T-cell (primary cell): ENCODE results near the gene RASAL3. TPM values are rescaled to one million over a fixed set of nuclear protein-coding genes. Genes with fewer than 3 reads are reported as not detected.

Source experiments
- ATAC-seq, 4 experiments: fragments of 200-7000 bp in 3 of 4; fragments of 150-1000 bp in 1 of 4; cut with Tn5 transposase; replicated peaks in 1 of 4; 1 replicate in 3 of 4; 2 replicates in 1 of 4; pipeline ENCODE4 v1.10.0; 2021; ENCODE audit warnings: moderate library complexity in 3 of 4, mild to moderate bottlenecking in 2 of 4, moderate number of reproducible peaks in 1 of 4
- CTCF ChIA-PET, 2 donors: fragments of 300-600 bp; sonication (Branson Sonifier 250); formaldehyde crosslinking; loops; one replicate each; lab custom pipeline; 2022; ENCODE audit warnings: antibody characterized with exemption in 2 of 2; lab: Charles Lee
- POLR2A ChIA-PET, 2 donors: fragments of 300-600 bp; sonication (Branson Sonifier 250); formaldehyde crosslinking; loops; one replicate each; lab custom pipeline; 2022; ENCODE audit warnings: antibody characterized with exemption in 2 of 2; lab: Charles Lee
- DNase-seq, 35 experiments: peaks; one replicate each; pipeline versions ENCODE4 v3.0.0 to v3.0.0-alpha.2; 2013 to 2023
- H3K27ac ChIP-seq: one replicate; pipeline ENCODE4 v1.5.1; 2013; ENCODE audit warnings: low read length
- H3K27me3 ChIP-seq, 2 experiments: replicated peaks in 1 of 2; 1 replicate in 1 of 2; 2 replicates in 1 of 2; pipeline versions ENCODE4 v1.6.1 to v1.7.0; 2013; ENCODE audit warnings: low read length in 1 of 2, mixed read lengths in 1 of 2; ENCODE audit not compliant: control insufficient read depth in 2 of 2, insufficient read depth in 2 of 2; ENCODE audit errors: extremely low read depth in 1 of 2
- H3K36me3 ChIP-seq, 2 donors: 1 replicate in 1 of 2; 2 replicates in 1 of 2; pipeline versions ENCODE4 v1.6.1 to v1.7.0; 2013; ENCODE audit warnings: low read length in 1 of 2; ENCODE audit not compliant: control insufficient read depth in 2 of 2, insufficient read depth in 1 of 2; ENCODE audit errors: extremely low read depth in 1 of 2
- H3K4me1 ChIP-seq, 2 experiments: 1 replicate in 1 of 2; 2 replicates in 1 of 2; pipeline versions ENCODE4 v1.6.1 to v1.7.0; 2013; ENCODE audit warnings: low read length in 2 of 2, mixed read lengths in 1 of 2; ENCODE audit not compliant: insufficient read depth in 2 of 2, control insufficient read depth in 1 of 2; ENCODE audit errors: extremely low read depth in 1 of 2
- H3K4me3 ChIP-seq, 2 donors: 1 replicate in 1 of 2; 2 replicates in 1 of 2; pipeline versions ENCODE4 v1.5.1 to v1.7.0; 2013; ENCODE audit warnings: mild to moderate bottlenecking in 2 of 2, low read length in 1 of 2, moderate library complexity in 1 of 2; ENCODE audit not compliant: control insufficient read depth in 1 of 2; ENCODE audit errors: extremely low read depth in 1 of 2
- H3K9me3 ChIP-seq: 2 replicates; pipeline ENCODE4 v1.7.0; 2013
- H3K27ac Mint-ChIP-seq, 2 donors: one replicate each; pipeline ENCODE4 v1.8.0; 2020 to 2021; ENCODE audit warnings: mild to moderate bottlenecking in 2 of 2, mixed read lengths in 2 of 2
- H3K27me3 Mint-ChIP-seq, 2 donors: one replicate each; pipeline ENCODE4 v1.8.0; 2021 to 2022; ENCODE audit warnings: mixed read lengths in 2 of 2
- H3K36me3 Mint-ChIP-seq: one replicate; pipeline ENCODE4 v1.8.0; 2021; ENCODE audit warnings: mixed read lengths
- H3K4me1 Mint-ChIP-seq, 3 donors: one replicate each; pipeline ENCODE4 v1.8.0; 2020 to 2022; ENCODE audit warnings: mixed read lengths in 3 of 3, mild to moderate bottlenecking in 1 of 3
- H3K4me3 Mint-ChIP-seq, 3 donors: one replicate each; pipeline ENCODE4 v1.8.0; 2020 to 2022; ENCODE audit warnings: mild to moderate bottlenecking in 3 of 3, mixed read lengths in 3 of 3, moderate library complexity in 3 of 3
- H3K9me3 Mint-ChIP-seq, 3 donors: one replicate each; pipeline ENCODE4 v1.8.0; 2020 to 2022; ENCODE audit warnings: mixed read lengths in 3 of 3
- WGBS: methylation state at CpG from one replicate; pipeline ENCODE4 v1.1.5; 2013; ENCODE audit warnings: missing lambda C conversion rate; ENCODE audit not compliant: insufficient coverage; 5-methylcytosine and 5-hydroxymethylcytosine counted together
- total RNA-seq, 35 experiments: library from RNA in 6 of 35; stranded (reverse) in 6 of 35; fragments of 120-200 nt in 1 of 35; gene quantifications; one replicate each; pipeline versions ENCODE4 v1.2.1 to v1.2.4 and lab custom pipeline; 2013 to 2026

RASAL3 gene
- total RNA-seq, 5 donors from 2014 or later (not counting 1 experiment from before 2014, with no cell fraction given): 166 to 296 (median 284) TPM

DNA sequence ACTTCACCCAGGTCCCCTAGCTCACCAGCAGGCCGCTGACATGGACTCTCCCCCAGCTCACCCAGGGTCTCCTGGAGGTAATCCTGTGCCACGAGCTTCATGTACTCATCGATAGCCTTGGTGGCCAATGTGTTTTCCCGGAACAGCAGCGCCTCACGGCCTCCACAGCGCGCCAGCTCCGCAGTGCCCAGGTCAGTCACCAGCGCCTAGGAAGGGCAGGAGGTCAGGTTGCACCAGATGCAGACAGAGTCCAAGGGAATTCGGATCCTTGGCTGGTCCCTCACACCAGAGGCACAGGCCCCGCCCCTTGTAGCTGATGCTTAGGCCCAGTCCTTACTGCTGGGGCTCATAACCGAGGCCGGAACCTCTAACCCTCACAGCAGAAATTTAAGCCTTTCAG lies 7.9 kb downstream of the RASAL3 start:
- H3K27ac Mint-ChIP-seq: peak overlapping the region in 1 of 2 donors; percentile 22
- Histone ChIP-seq H3K9me3 (no peaks in the 10 kb centered on the region), H3K4me3 (no peak overlapping the region), H3K27ac (no peak overlapping the region), H3K4me1 (peaks cover 1 to 60% of the 10 kb centered on the region in 2 experiments), H3K27me3 (peaks cover 0 to 2% of the 10 kb centered on the region in 2 experiments), H3K36me3 (peaks cover 46 to 89% of the 10 kb centered on the region in 2 donors)
- ChIA-PET POLR2A (interaction anchor here in 1 of 2 donors (1.1 kb wide), 1 partner anchor 38 kb away, joined by 3 read pairs; the partner anchor contains the start of gene AKAP8L), CTCF (interaction anchor here (0.7 to 1.3 kb wide), 3 partner anchors 11 to 77 kb away, joined by 3 read pairs; partner anchors contain the start of genes AKAP8 (in 1 of the 2) and AKAP8L (in 1 of the 2))
- H3K4me1 Mint-ChIP-seq: peaks cover 22 to 34% (median 29%) of the 10 kb centered on the region in 3 donors
- no peak for DNase-seq
- ATAC-seq: no peak
- 95% methylated on average over 14 of the region's 14 CpGs for WGBS
- H3K36me3 Mint-ChIP-seq: peaks cover 44% of the 10 kb centered on the region
- H3K9me3 Mint-ChIP-seq: no peaks in the 10 kb centered on the region
- no peaks in the 10 kb centered on the region for H3K27me3 Mint-ChIP-seq
- H3K4me3 Mint-ChIP-seq: no peak overlapping the region

DNA sequence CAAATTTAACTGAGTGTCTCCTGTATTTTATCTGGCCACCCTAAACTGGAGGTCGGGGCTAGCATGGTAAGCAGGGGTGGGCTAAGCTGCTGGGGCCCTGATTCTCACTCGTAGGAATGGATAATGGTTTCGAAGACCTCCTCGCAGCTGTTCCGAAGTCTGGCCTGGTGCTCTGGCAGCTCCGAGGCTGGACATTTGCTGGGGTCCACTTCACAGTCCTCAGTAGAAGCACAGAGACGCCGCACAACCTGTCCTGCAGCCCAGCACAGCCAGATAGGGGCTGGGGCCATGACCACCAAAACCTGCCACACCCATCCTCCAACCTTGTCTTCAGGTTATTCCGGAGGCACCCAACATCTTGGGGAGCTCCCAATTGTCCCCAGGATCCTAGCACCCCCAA lies 8.3 kb downstream of the RASAL3 start:
- peaks cover 48% of the 10 kb centered on the region for H3K36me3 Mint-ChIP-seq

GRCh38 chr19:15453906-15454860 lies 10.2 kb downstream of the RASAL3 start:
- ChIA-PET POLR2A (interaction anchor here in 1 of 2 donors (0.6 kb wide), 1 partner anchor 9 kb away, joined by 10 read pairs; no protein-coding TSS in a partner anchor), CTCF (no interaction called here)
- Mint-ChIP-seq H3K9me3 (no peaks in the 10 kb centered on the region), H3K4me1 (peaks cover 26 to 35% (median 31%) of the 10 kb centered on the region in 3 donors), H3K4me3 (no peak overlapping the region), H3K27me3 (no peaks in the 10 kb centered on the region), H3K36me3 (peaks cover 37% of the 10 kb centered on the region), H3K27ac (peak overlapping the region; percentile 45 to 79)
- H3K27me3 ChIP-seq: peaks cover 0 to 2% of the 10 kb centered on the region in 2 experiments
- H3K27ac ChIP-seq: no peak overlapping the region
- H3K4me3 ChIP-seq: no peak overlapping the region
- 91% methylated on average over 14 of the region's 17 CpGs for WGBS
- peaks cover 0 to 47% of the 10 kb centered on the region in 2 experiments for H3K4me1 ChIP-seq
- peaks cover 34 to 72% of the 10 kb centered on the region in 2 donors for H3K36me3 ChIP-seq
- H3K9me3 ChIP-seq: no peaks in the 10 kb centered on the region
- DNase-seq (no peak), ATAC-seq (no peak)

More for the DNA sequence above, 8.3 kb downstream of the RASAL3 start:
- no peak overlapping the region for H3K27ac ChIP-seq
- peaks cover 46 to 89% of the 10 kb centered on the region in 2 donors for H3K36me3 ChIP-seq
- POLR2A ChIA-PET: interaction anchor here in 1 of 2 donors (1.1 kb wide), 1 partner anchor 37 kb away, joined by 3 read pairs; the partner anchor contains the start of gene AKAP8L
- H3K27ac Mint-ChIP-seq: no peak overlapping the region
- H3K4me1 Mint-ChIP-seq: peaks cover 24 to 36% (median 31%) of the 10 kb centered on the region in 3 donors
- peaks cover 0 to 2% of the 10 kb centered on the region in 2 experiments for H3K27me3 ChIP-seq
- H3K4me3 ChIP-seq: no peak overlapping the region
- no peak overlapping the region for H3K4me3 Mint-ChIP-seq
- CTCF ChIA-PET: interaction anchor here (0.7 to 1.3 kb wide), 3 partner anchors 11 to 76 kb away, joined by 3 read pairs; partner anchors contain the start of genes AKAP8 (in 1 of the 2) and AKAP8L (in 1 of the 2)
- 94% methylated on average over 8 of the region's 9 CpGs for WGBS
- H3K9me3 ChIP-seq: no peaks in the 10 kb centered on the region
- DNase-seq (no peak), ATAC-seq (no peak)
- H3K9me3 Mint-ChIP-seq: no peaks in the 10 kb centered on the region
- H3K4me1 ChIP-seq: peaks cover 0 to 55% of the 10 kb centered on the region in 2 experiments
- H3K27me3 Mint-ChIP-seq: no peaks in the 10 kb centered on the region

DNA sequence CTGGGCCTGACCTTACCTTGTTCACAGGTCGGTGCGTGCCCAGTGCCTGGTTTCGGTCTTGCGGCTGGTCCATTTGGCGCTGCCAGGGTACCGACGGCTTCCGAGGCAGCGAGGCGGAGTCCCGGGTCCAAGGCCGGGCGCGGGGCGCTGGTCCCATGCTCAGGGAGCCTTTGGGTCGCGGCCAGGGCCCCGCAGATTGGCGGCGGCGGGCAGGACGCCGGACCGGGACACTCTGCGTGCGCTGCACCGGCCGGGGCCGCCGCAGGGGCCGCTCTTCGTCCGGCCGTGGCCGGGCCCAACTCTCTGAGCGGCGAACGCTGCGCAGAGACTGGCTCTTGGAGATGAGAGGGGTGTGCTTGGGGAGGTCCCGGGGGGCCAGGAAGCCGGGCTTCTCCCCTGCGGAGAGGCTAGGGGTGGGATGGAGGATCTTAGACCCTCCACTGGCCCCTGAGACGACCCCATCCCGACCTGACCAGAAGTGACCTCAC lies 11.2 kb downstream of the RASAL3 start:
- Histone ChIP-seq H3K27me3 (peaks cover 0 to 2% of the 10 kb centered on the region in 2 experiments), H3K27ac (no peak overlapping the region), H3K4me1 (peaks cover 0 to 54% of the 10 kb centered on the region in 2 experiments), H3K36me3 (peaks cover 34 to 61% of the 10 kb centered on the region in 2 donors), H3K4me3 (no peak overlapping the region), H3K9me3 (no peaks in the 10 kb centered on the region)
- ChIA-PET CTCF (no interaction called here), POLR2A (interaction anchor here in 1 of 2 donors (0.6 kb wide), 1 partner anchor 10 kb away, joined by 10 read pairs; no protein-coding TSS in a partner anchor)
- Mint-ChIP-seq H3K4me3 (no peak overlapping the region), H3K9me3 (no peaks in the 10 kb centered on the region), H3K4me1 (peaks cover 33 to 43% (median 38%) of the 10 kb centered on the region in 3 donors), H3K27me3 (no peaks in the 10 kb centered on the region), H3K36me3 (peaks cover 35% of the 10 kb centered on the region), H3K27ac (no peak overlapping the region)
- DNase-seq (no peak), ATAC-seq (no peak)
- over 99% methylated on average over 26 of the region's 44 CpGs for WGBS

- H3K4me1 Mint-ChIP-seq: peaks cover 33 to 43% (median 38%) of the 10 kb centered on the region in 3 donors
- no peak overlapping the region for H3K4me3 ChIP-seq
- H3K36me3 ChIP-seq: peaks cover 29 to 56% of the 10 kb centered on the region in 2 donors
- H3K9me3 ChIP-seq: no peaks in the 10 kb centered on the region
- no peak overlapping the region for H3K27ac ChIP-seq
- POLR2A ChIA-PET: interaction anchor here in 1 of 2 donors (0.6 kb wide), 1 partner anchor 19 kb away, joined by 3 read pairs; no protein-coding TSS in a partner anchor
- H3K9me3 Mint-ChIP-seq: no peaks in the 10 kb centered on the region
- H3K27me3 Mint-ChIP-seq: no peaks in the 10 kb centered on the region
- 95% methylated on average over 26 of the region's 37 CpGs for WGBS
- peaks cover 31% of the 10 kb centered on the region for H3K36me3 Mint-ChIP-seq
- H3K27ac Mint-ChIP-seq: peak overlapping the region in 1 of 2 donors; percentile 34
- peaks cover 0 to 2% of the 10 kb centered on the region in 2 experiments for H3K27me3 ChIP-seq
- CTCF ChIA-PET: no interaction called here
- ATAC-seq: no peak
- no peak overlapping the region for H3K4me3 Mint-ChIP-seq
- DNase-seq: peak in 3 of 35 experiments; percentile 22 to 43 (median 34)
- peaks cover 0 to 51% of the 10 kb centered on the region in 2 experiments for H3K4me1 ChIP-seq
Measured at GRCh38 chr19:15452111-15453047, 12.0 kb downstream of the RASAL3 start.
